Cerebellar cortex (tissue), 1 donor: ENCODE measurements around the gene MTARC1.

ENCODE experiments used
- DNase-seq: peaks from one replicate; pipeline ENCODE4 v3.0.0-alpha.2; 2015; ENCODE audit warnings: low spot score

Gene MTARC1

GRCh38 chr1:220786337-220787068, at the start of gene MTARC1:
Gene MTARC1, plus strand, starts transcription at chr1:220786913. Its CDS starts 32 bp downstream, at chr1:220786945.
- peak; percentile 80 for DNase-seq

GRCh38 chr1:220741349-220741748, 45.4 kb upstream of the MTARC1 start:
- no peak for DNase-seq

- no peak for DNase-seq
Observed at GRCh38 chr1:220741825-220742224, 44.9 kb upstream of the MTARC1 start.

- DNase-seq = no peak
Observed at GRCh38 chr1:220742520-220742919, 44.2 kb upstream of the MTARC1 start.

- DNase-seq = no peak
Observed at GRCh38 chr1:220746851-220747250, 39.9 kb upstream of the MTARC1 start.

- DNase-seq = no peak
Observed at GRCh38 chr1:220747437-220748088, 39.1 kb upstream of the MTARC1 start.

- DNase-seq = peak; percentile 50
Observed at GRCh38 chr1:220748089-220748934, 38.4 kb upstream of the MTARC1 start, which contains the start of gene MTARC2. Gene MTARC2, plus strand, starts transcription at chr1:220748322. Its CDS starts 210 bp downstream, at chr1:220748532.

GRCh38 chr1:220748936-220749335, 37.8 kb upstream of the MTARC1 start:
- DNase-seq = no peak

GRCh38 chr1:220750131-220750515, 36.6 kb upstream of the MTARC1 start:
- DNase-seq = no peak

- DNase-seq = no peak
Observed at GRCh38 chr1:220751111-220751510, 35.6 kb upstream of the MTARC1 start.

GRCh38 chr1:220754212-220754917, 32.3 kb upstream of the MTARC1 start:
- DNase-seq = no peak

GRCh38 chr1:220754918-220755295, 31.8 kb upstream of the MTARC1 start:
- no peak for DNase-seq

GRCh38 chr1:220755309-220755708, 31.4 kb upstream of the MTARC1 start:
- no peak for DNase-seq

GRCh38 chr1:220757441-220757840, 29.3 kb upstream of the MTARC1 start:
- DNase-seq = no peak

GRCh38 chr1:220759147-220759546, 27.6 kb upstream of the MTARC1 start:
- no peak for DNase-seq

GRCh38 chr1:220761688-220762427, 24.9 kb upstream of the MTARC1 start:
- DNase-seq = no peak

- no peak for DNase-seq
Observed at GRCh38 chr1:220764757-220765156, 22.0 kb upstream of the MTARC1 start.

- no peak for DNase-seq
Observed at GRCh38 chr1:220767312-220768125, 19.2 kb upstream of the MTARC1 start.

- DNase-seq = no peak
Observed at GRCh38 chr1:220768126-220768601, 18.5 kb upstream of the MTARC1 start.

GRCh38 chr1:220769205-220769604, 17.5 kb upstream of the MTARC1 start:
- no peak for DNase-seq
